ENCODE measurements around the gene AGAP3.

Gene AGAP3

DNA sequence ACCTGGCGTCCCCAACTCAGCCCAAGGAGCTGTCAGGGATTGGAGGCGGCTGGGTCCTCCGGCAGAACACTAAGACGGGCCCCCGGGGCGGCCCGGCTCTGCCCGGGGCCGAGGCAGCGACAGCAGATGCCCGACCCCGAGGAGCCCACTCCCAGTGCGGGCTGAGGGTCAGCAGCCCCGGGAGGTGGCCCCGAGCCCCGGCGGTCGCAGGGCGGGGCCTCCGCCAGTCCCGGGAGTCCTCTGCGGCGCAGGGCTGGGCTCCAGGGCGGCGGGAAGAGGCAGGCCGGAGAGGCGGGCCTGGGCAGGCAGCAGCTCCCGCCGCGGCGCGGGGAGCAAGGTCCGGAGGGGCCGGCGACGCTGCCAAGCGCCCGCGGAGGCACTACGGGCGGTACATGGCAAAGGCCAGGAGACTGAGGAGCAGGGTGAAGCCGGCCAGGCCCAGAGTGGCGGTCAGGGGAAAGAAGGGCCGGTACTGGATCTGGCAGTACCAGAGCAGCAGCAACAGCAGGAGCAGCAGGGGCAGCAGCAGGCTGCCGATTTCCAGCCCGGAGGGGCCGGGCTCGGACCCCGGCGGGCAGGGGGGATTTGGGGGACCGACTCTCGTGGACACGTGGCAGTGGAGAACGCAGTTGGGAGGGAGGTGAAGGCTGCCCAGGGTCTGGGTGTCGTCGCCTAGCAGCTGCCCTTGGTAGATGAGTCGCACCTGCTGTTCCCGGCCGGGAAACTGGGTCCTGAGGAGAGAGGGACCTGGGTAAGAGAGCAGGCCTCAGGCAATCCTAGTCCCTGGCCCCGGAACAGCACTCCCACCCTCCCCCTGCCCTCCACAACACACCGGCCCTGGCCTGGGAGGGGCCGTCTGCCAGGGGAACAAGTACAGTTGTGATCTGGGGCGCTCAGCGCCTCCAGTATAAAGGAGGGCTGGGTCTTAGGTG, 4.8 kb upstream of the AGAP3 start:
- no peak for DNase-seq
- TF ChIP-seq, protein P1, sequence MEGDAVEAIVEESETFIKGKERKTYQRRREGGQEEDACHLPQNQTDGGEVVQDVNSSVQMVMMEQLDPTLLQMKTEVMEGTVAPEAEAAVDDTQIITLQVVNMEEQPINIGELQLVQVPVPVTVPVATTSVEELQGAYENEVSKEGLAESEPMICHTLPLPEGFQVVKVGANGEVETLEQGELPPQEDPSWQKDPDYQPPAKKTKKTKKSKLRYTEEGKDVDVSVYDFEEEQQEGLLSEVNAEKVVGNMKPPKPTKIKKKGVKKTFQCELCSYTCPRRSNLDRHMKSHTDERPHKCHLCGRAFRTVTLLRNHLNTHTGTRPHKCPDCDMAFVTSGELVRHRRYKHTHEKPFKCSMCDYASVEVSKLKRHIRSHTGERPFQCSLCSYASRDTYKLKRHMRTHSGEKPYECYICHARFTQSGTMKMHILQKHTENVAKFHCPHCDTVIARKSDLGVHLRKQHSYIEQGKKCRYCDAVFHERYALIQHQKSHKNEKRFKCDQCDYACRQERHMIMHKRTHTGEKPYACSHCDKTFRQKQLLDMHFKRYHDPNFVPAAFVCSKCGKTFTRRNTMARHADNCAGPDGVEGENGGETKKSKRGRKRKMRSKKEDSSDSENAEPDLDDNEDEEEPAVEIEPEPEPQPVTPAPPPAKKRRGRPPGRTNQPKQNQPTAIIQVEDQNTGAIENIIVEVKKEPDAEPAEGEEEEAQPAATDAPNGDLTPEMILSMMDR (IDR thresholded peaks at IDR 0.05; ENCODE audit: low read depth, low read length, missing control alignments): no peak
- Histone ChIP-seq H3K36me3 (replicated peaks) (no peaks in the 10 kb centered on the region), H3K4me3 (ENCODE audit: low read depth, low read length) (peak overlapping the region; percentile 45), H3K27ac (peak overlapping the region; percentile 88), H3K27me3 (replicated peaks) (no peaks in the 10 kb centered on the region)
- in situ Hi-C loops (cut with HindIII; ENCODE audit: low pct_ligation_motif_present, low sequenced_read_pairs): no loop called here

DNA sequence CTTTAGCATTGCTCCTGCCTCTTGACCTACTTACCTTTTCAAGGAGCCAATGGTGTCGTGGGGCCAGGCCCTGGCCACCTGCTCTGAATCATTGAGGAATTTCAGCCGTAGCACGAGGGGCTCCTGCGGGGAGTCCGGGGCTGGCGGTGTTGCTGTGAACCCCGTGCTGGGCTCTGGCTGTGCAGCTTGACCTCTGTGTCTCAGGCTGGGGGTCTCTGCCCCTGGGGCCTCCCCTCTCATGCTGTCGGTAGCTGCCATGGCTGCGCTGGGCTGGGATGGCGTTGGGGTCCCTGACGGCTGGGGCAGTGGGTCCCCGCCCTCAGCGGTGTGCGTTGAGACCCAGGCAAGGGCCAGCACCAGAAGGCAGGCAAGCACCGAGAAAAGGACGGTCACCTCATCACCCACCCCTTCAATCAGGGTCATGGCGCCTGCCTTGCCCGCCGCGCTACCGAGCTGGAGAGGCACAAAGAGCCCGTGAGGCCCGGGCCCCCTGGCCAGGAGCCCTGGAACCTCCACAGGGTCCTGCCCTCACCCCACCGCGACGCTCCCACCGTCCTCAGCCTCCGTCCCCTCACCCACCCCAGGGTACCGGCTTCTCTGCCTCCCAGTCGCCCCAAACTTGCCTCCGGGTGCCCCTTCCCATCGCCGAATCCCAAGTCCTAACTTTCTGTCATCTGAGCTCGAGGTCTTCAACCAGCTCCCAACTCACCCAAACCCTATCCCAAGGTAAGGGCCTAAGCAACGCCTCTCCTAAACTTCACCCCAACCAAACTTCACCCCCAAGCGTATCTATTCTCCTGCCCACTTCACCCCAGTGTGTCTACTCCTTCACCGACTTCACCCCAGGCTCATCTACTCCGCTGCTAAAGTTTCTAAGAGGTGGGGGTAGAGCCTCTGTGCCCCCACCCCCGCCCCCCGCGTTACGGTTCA, 3.9 kb upstream of the AGAP3 start:
- H3K27ac ChIP-seq: peak overlapping the region; percentile 32
- no peaks in the 10 kb centered on the region for H3K27me3 ChIP-seq (replicated peaks)
- in situ Hi-C loops (cut with HindIII; ENCODE audit: low pct_ligation_motif_present, low sequenced_read_pairs): no loop called here
- H3K4me3 ChIP-seq (ENCODE audit: low read depth, low read length): peak overlapping the region; percentile 70
- TF ChIP-seq, protein P1 (IDR thresholded peaks at IDR 0.05; ENCODE audit: low read depth, low read length, missing control alignments): no peak
- no peak for DNase-seq
- no peaks in the 10 kb centered on the region for H3K36me3 ChIP-seq (replicated peaks)

DNA sequence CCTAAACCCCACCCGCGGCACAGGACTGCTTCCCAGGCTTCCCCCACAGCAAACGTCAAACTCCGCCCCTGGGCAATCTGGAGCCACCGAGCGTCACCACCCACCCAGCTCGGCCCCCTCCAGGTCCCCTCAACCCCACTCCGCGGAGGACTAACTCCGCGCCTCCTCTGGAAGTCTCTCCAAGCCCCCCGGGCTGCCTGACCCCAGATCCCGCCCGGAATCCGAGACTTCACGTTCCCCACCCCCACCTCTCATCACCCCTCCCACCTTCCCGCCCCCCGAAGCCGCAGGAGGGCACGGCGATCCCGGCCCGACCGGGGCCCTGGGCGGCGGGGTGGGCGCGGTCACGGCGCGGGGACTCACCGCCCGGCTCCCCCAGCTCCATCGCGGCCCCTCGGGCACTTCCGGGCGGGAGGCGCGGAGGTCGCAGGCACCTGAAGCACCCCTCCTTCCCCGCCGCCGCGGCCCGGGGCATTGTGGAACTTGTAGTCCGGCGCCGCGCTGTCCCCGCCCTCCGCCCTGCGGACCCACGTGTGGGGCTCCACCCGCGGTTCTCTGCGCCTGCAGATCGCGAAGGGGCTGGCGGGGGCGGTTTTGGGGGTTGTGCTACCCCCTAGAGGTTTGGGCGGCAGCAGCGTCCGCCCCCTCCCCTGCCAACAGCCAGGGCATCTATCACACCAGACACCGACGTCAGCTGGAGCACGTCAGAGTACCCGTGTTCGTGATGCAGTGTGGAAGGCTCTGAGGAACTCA, 3.0 kb upstream of the AGAP3 start, which contains the start of gene TMUB1:
Gene TMUB1, minus strand, starts transcription at position 423 of the 753 bp plus-strand sequence. CDS start 930 bp downstream, outside the sequence.
- TF ChIP-seq, protein P1 (IDR thresholded peaks at IDR 0.05; ENCODE audit: low read depth, low read length, missing control alignments): no peak
- in situ Hi-C loops (cut with HindIII; ENCODE audit: low pct_ligation_motif_present, low sequenced_read_pairs): no loop called here
- DNase-seq: no peak
- Histone ChIP-seq H3K4me3 (ENCODE audit: low read depth, low read length) (peak within 1 kb of the TSS; percentile 70), H3K27ac (peak within 1 kb of the TSS; percentile 32), H3K27me3 (replicated peaks) (no peaks in the 10 kb centered on the region), H3K36me3 (replicated peaks) (no peaks in the 10 kb centered on the region)

DNA sequence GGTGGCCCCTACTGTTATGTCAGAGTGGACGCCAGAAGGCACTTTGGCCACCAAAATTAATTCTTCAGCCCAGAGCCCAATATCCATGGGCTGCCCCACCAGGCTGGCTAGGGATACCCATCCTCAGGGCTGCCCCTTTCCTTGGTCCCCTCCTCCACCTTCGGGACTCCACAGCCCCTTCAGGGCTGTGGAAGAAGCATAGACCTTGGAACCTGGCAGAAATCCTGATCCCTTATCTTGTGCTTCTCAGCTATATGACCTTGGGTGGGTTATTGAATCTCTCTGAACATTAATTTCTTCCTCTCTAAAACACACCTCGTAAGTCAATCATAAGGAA, 2.5 kb upstream of the AGAP3 start:
- no peak for DNase-seq
- H3K27me3 ChIP-seq (replicated peaks): no peaks in the 10 kb centered on the region
- H3K27ac ChIP-seq: no peak overlapping the region
- peak overlapping the region; percentile 70 for H3K4me3 ChIP-seq (ENCODE audit: low read depth, low read length)
- TF ChIP-seq, protein P1 (IDR thresholded peaks at IDR 0.05; ENCODE audit: low read depth, low read length, missing control alignments): no peak
- in situ Hi-C loops (cut with HindIII; ENCODE audit: low pct_ligation_motif_present, low sequenced_read_pairs): no loop called here
- no peaks in the 10 kb centered on the region for H3K36me3 ChIP-seq (replicated peaks)

- DNase-seq: no peak
Observed at GRCh38 chr7:151085329-151085690, 965 bp upstream of the AGAP3 start.

More at GRCh38 chr7:151085329-151085690, 965 bp upstream of the AGAP3 start:
- Histone ChIP-seq H3K27ac (no peak overlapping the region), H3K36me3 (replicated peaks) (no peaks in the 10 kb centered on the region), H3K27me3 (replicated peaks) (no peaks in the 10 kb centered on the region), H3K4me3 (ENCODE audit: low read depth, low read length) (peak overlapping the region; percentile 78)
- in situ Hi-C loops (cut with HindIII; ENCODE audit: low pct_ligation_motif_present, low sequenced_read_pairs): no loop called here
- TF ChIP-seq, protein P1 (IDR thresholded peaks at IDR 0.05; ENCODE audit: low read depth, low read length, missing control alignments): no peak

All from brain microvascular endothelial cell (primary cell).